H1 (cell line): ENCODE data around the gene FARP2. TPM values are rescaled to one million over a fixed set of nuclear protein-coding genes. Genes with fewer than 3 reads are reported as not detected.
A peak's percentile ranks its signal among the peaks of the same experiment; 100 is the strongest.

ENCODE experiments used
- CTCF ChIA-PET: fragments of 300-600 bp; sonication (Branson Sonifier 250); formaldehyde crosslinking; loops from one replicate; lab custom pipeline; 2021; ENCODE audit not compliant: partially characterized antibody; lab: Charles Lee
- POLR2A ChIA-PET: fragments of 300-600 bp; sonication (Branson Sonifier 250); formaldehyde crosslinking; loops from one replicate; lab custom pipeline; 2021; ENCODE audit warnings: inconsistent platforms; ENCODE audit not compliant: partially characterized antibody; lab: Charles Lee
- DNase-seq, 2 experiments: peaks; one replicate each; pipeline versions ENCODE4 v3.0.0 to v3.0.0-alpha.2; 2010 to 2022; ENCODE audit warnings: low spot score in 2 of 2, low read depth in 1 of 2, mixed read lengths in 1 of 2
- FAIRE-seq: peaks from 2 replicates; lab custom pipeline; 2011; peaks lifted over from hg19 to GRCh38; lab: Jason Lieb, UNC
- H2AFZ ChIP-seq: 2 replicates; pipeline ENCODE4 v1.8.1; 2012; ENCODE audit warnings: low read length, inconsistent platforms
- H2AK5ac ChIP-seq: 2 replicates; pipeline ENCODE4 v1.6.1; 2013; ENCODE audit warnings: low read depth, low read length
- H2BK120ac ChIP-seq: replicated peaks from 2 replicates; pipeline ENCODE3; 2013; ENCODE audit warnings: low read depth, low read length, inconsistent platforms
- H2BK12ac ChIP-seq: 2 replicates; pipeline ENCODE4 v1.6.1; 2013; ENCODE audit warnings: low read depth, low read length
- H2BK15ac ChIP-seq: 2 replicates; pipeline ENCODE4 v1.6.1; 2013; ENCODE audit warnings: low read length
- H2BK20ac ChIP-seq: 2 replicates; pipeline ENCODE4 v1.6.1; 2013; ENCODE audit warnings: low read length
- H2BK5ac ChIP-seq: 2 replicates; pipeline ENCODE4 v1.6.1; 2013; ENCODE audit warnings: low read depth, low read length
- H3K14ac ChIP-seq: 2 replicates; pipeline ENCODE4 v1.6.1; 2013; ENCODE audit warnings: inconsistent platforms; ENCODE audit not compliant: insufficient read length
- H3K18ac ChIP-seq: 2 replicates; pipeline ENCODE4 v1.6.1; 2013; ENCODE audit warnings: low read length; ENCODE audit errors: extremely low read depth
- H3K23ac ChIP-seq: 2 replicates; pipeline ENCODE4 v1.6.1; 2013; ENCODE audit warnings: inconsistent platforms; ENCODE audit not compliant: insufficient read length
- H3K23me2 ChIP-seq: 2 replicates; pipeline ENCODE4 v1.6.1; 2013; ENCODE audit warnings: low read depth, low read length
- H3K27ac ChIP-seq: 2 replicates; pipeline ENCODE4 v1.6.1; 2011; ENCODE audit warnings: low read depth, low read length, inconsistent platforms
- H3K27me3 ChIP-seq, 4 experiments: replicated peaks in 1 of 4; 1 replicate in 1 of 4; 2 replicates in 3 of 4; pipeline versions ENCODE4 v1.6.1 to v1.8.1; 2011 to 2013; ENCODE audit warnings: low read length in 3 of 4, mild to moderate bottlenecking in 3 of 4, inconsistent platforms in 2 of 4, mixed read lengths in 2 of 4, moderate library complexity in 1 of 4; ENCODE audit not compliant: control insufficient read depth in 3 of 4, insufficient read depth in 3 of 4; ENCODE audit errors: extremely low read depth in 1 of 4
- H3K36me3 ChIP-seq, 4 experiments: 2 replicates each; pipeline versions ENCODE4 v1.6.1 to v1.8.1; 2011 to 2013; ENCODE audit warnings: mild to moderate bottlenecking in 4 of 4, low read length in 3 of 4, moderate library complexity in 2 of 4, control low read depth in 1 of 4, inconsistent platforms in 1 of 4; ENCODE audit not compliant: insufficient read depth in 4 of 4, control insufficient read depth in 2 of 4
- H3K4ac ChIP-seq: replicated peaks from 2 replicates; pipeline ENCODE3; 2013; ENCODE audit warnings: low read length, low read depth, mixed read lengths, inconsistent platforms; ENCODE audit not compliant: insufficient read length
- H3K4me1 ChIP-seq, 4 experiments: replicated peaks in 1 of 4; 1 replicate in 1 of 4; 2 replicates in 3 of 4; pipeline versions ENCODE4 v1.6.1 to v1.8.1; 2011 to 2013; ENCODE audit warnings: low read length in 3 of 4, inconsistent platforms in 2 of 4, mixed read lengths in 1 of 4; ENCODE audit not compliant: insufficient read depth in 4 of 4, control insufficient read depth in 3 of 4
- H3K4me2 ChIP-seq, 2 experiments: 2 replicates each; pipeline versions ENCODE4 v1.6.1 to v1.8.1; 2011 to 2013; ENCODE audit warnings: low read depth in 2 of 2, low read length in 2 of 2, control low read depth in 1 of 2, inconsistent platforms in 1 of 2, mild to moderate bottlenecking in 1 of 2; ENCODE audit not compliant: insufficient read depth in 1 of 2
- H3K4me3 ChIP-seq, 4 experiments: fragments of 200-600, 300-600 bp in 1 of 4; sonication (generic), shearing (Covaris generic), sonication (Bioruptor Twin) in 1 of 4; 2 replicates each; pipeline versions ENCODE4 v1.5.1 to v1.8.1; 2011 to 2016; ENCODE audit warnings: low read length in 4 of 4, low read depth in 3 of 4, control low read depth in 2 of 4, inconsistent platforms in 2 of 4, mild to moderate bottlenecking in 2 of 4, mixed read lengths in 1 of 4, moderate library complexity in 1 of 4; ENCODE audit not compliant: insufficient read depth in 2 of 4; ENCODE audit errors: extremely low read depth in 1 of 4
- H3K56ac ChIP-seq: replicated peaks from 2 replicates; pipeline ENCODE3; 2013; ENCODE audit warnings: low read depth, mild to moderate bottlenecking, mixed read lengths, low read length, inconsistent platforms; ENCODE audit not compliant: insufficient read length
- H3K79me1 ChIP-seq: 2 replicates; pipeline ENCODE4 v1.6.1; 2013; ENCODE audit warnings: low read depth, low read length, control low read depth
- H3K79me2 ChIP-seq, 2 experiments: 2 replicates each; pipeline versions ENCODE4 v1.6.1 to v1.8.1; 2012 to 2013; ENCODE audit warnings: low read length in 2 of 2, mild to moderate bottlenecking in 2 of 2, inconsistent platforms in 1 of 2; ENCODE audit not compliant: insufficient read depth in 2 of 2, control insufficient read depth in 1 of 2
- H3K9ac ChIP-seq, 4 experiments: replicated peaks in 1 of 4; 1 replicate in 1 of 4; 2 replicates in 3 of 4; pipeline versions ENCODE4 v1.6.1 to v1.8.1; 2011 to 2013; ENCODE audit warnings: low read depth in 3 of 4, low read length in 3 of 4, control low read depth in 2 of 4, mild to moderate bottlenecking in 2 of 4, moderate library complexity in 2 of 4, inconsistent platforms in 1 of 4; ENCODE audit errors: extremely low read depth in 1 of 4
- H3K9me3 ChIP-seq, 2 experiments: 2 replicates each; pipeline versions ENCODE4 v1.6.1 to v1.8.1; 2012 to 2013; ENCODE audit warnings: mild to moderate bottlenecking in 2 of 2, moderate library complexity in 2 of 2, control low read depth in 1 of 2, inconsistent platforms in 1 of 2, low read depth in 1 of 2, low read length in 1 of 2, mixed read lengths in 1 of 2; ENCODE audit not compliant: insufficient read depth in 2 of 2
- H4K20me1 ChIP-seq, 2 experiments: replicated peaks in 1 of 2; 2 replicates each; pipeline versions ENCODE3 to v1.8.1; 2011 to 2013; ENCODE audit warnings: inconsistent platforms in 2 of 2, low read length in 2 of 2, mild to moderate bottlenecking in 1 of 2; ENCODE audit not compliant: insufficient read depth in 2 of 2, control insufficient read depth in 1 of 2
- H4K5ac ChIP-seq: 2 replicates; pipeline ENCODE4 v1.6.1; 2013; ENCODE audit warnings: low read length, low read depth, mixed read lengths, inconsistent platforms; ENCODE audit not compliant: insufficient read length
- H4K8ac ChIP-seq: 2 replicates; pipeline ENCODE4 v1.8.0; 2013; ENCODE audit warnings: mild to moderate bottlenecking, moderate library complexity, low read length, inconsistent platforms; ENCODE audit not compliant: insufficient read depth; ENCODE audit errors: extremely low read depth
- H4K91ac ChIP-seq: replicated peaks from 2 replicates; pipeline ENCODE3; 2013; ENCODE audit warnings: low read length, mixed read lengths, inconsistent platforms; ENCODE audit not compliant: insufficient read length
- ATF2 ChIP-seq: IDR thresholded peaks from 2 replicates; pipeline ENCODE4 v1.6.1; 2012; ENCODE audit warnings: low read length, inconsistent platforms
- CREB1 ChIP-seq: IDR thresholded peaks from 2 replicates; pipeline ENCODE4 v1.6.1; 2012; ENCODE audit warnings: inconsistent platforms
- EGR1 ChIP-seq: IDR thresholded peaks from 2 replicates; pipeline ENCODE4 v1.6.1; 2011; ENCODE audit warnings: low read depth, low read length, borderline replicate concordance
- EP300 ChIP-seq, 2 experiments: IDR thresholded peaks; 1 replicate in 1 of 2; 2 replicates in 1 of 2; pipeline ENCODE4 v1.6.1; 2011 to 2012; ENCODE audit warnings: low read depth in 2 of 2, low read length in 2 of 2, mild to moderate bottlenecking in 2 of 2, borderline replicate concordance in 1 of 2, inconsistent platforms in 1 of 2, moderate library complexity in 1 of 2
- PHF8 ChIP-seq: fragments of 200-600 bp; sonication (generic); conservative IDR thresholded peaks from 2 replicates; pipeline ENCODE4 v1.7.1; 2012; ENCODE audit warnings: low read depth, mild to moderate bottlenecking, inconsistent platforms, low read length, moderate library complexity
- RBBP5 ChIP-seq: IDR thresholded peaks from 2 replicates; pipeline ENCODE4 v1.7.1; 2012; ENCODE audit warnings: low read depth, mild to moderate bottlenecking, inconsistent platforms, low read length, moderate library complexity, borderline replicate concordance
- WGBS, 2 experiments: shearing (Covaris generic) in 1 of 2; methylation state at CpG; one replicate each; pipeline versions ENCODE4 v1.1.6 to v1.1.7; 2013 to 2015; ENCODE audit warnings: low lambda C conversion rate in 2 of 2, mixed read lengths in 2 of 2, inconsistent platforms in 1 of 2, low coverage in 1 of 2, missing lambda C conversion rate in 1 of 2; ENCODE audit not compliant: insufficient replicate concordance in 2 of 2, insufficient coverage in 1 of 2, insufficient read length in 1 of 2; ENCODE audit errors: extremely low coverage in 1 of 2, missing lambda C conversion rate in 1 of 2; 5-methylcytosine and 5-hydroxymethylcytosine counted together
- polyA plus RNA-seq, 7 experiments: library from polyadenylated mRNA; depleted of rRNA in 3 of 7; stranded (reverse) in 5 of 7; unstranded in 2 of 7; fragments of >200 nt in 5 of 7; fragments of 200-250 nt in 2 of 7; gene quantifications; 1 replicate in 5 of 7; 2 replicates in 1 of 7; 4 replicates in 1 of 7; pipeline versions ENCODE4 v1.2.1 to v1.2.3, GENCODE V29; 2011 to 2013; ENCODE audit warnings: missing spikeins in 2 of 7, mixed read lengths in 2 of 7
- total RNA-seq: library from RNA; stranded (reverse); fragmentation: NEBNext Ultra II Directional; extraction: Animal tissue kit (Norgen Biotek cat#: 25700); gene quantifications from 2 replicates; pipeline ENCODE4 v1.2.1, GENCODE V29; 2021

FARP2 gene
- total and polyA plus RNA-seq, 2 of the 8 experiments (the other 6 are each of a cell fraction or from before 2014, with no cell fraction given): 12.4 to 33.4 TPM

- Histone ChIP-seq H2AFZ (no peak overlapping the region), H4K5ac (no peak overlapping the region), H3K23ac (no peak overlapping the region), H3K4me3 (peak overlapping the region; percentile 66 to 85 (median 74)), H4K8ac (no peak overlapping the region), H3K23me2 (peaks cover 9% of the 10 kb centered on the region), H4K91ac (no peak overlapping the region), H2BK5ac (no peak overlapping the region), H2AK5ac (no peak overlapping the region), H3K36me3 (peaks cover under 1 to 24% (median 14%) of the 10 kb centered on the region in 4 experiments; a peak in 6 of 8 replicates), H3K27ac (no peak overlapping the region), H3K27me3 (no peaks in the 10 kb centered on the region), H2BK15ac (no peak overlapping the region), H3K79me1 (peaks cover 7% of the 10 kb centered on the region; the same call in 1 of the 2 replicates), H3K79me2 (peaks cover 0 to 46% of the 10 kb centered on the region in 2 experiments; a peak in 3 of 4 replicates), H4K20me1 (peaks cover 5 to 10% of the 10 kb centered on the region in 2 experiments), H3K56ac (no peak overlapping the region), H2BK20ac (no peak overlapping the region), H2BK120ac (no peak overlapping the region), H3K9me3 (no peaks in the 10 kb centered on the region), H3K4me1 (peaks cover 1 to 10% (median 7%) of the 10 kb centered on the region in 4 experiments; a peak in 6 of 7 replicates), H3K9ac (peak overlapping the region in 3 of 4 experiments; percentile 49 to 57 (median 52); a peak in 4 of 7 replicates), H3K4me2 (peak overlapping the region; percentile 75 to 82), H3K14ac (no peak overlapping the region), H3K4ac (no peak overlapping the region), H2BK12ac (no peak overlapping the region), H3K18ac (no peak overlapping the region)
- no peak for FAIRE-seq
- TF ChIP-seq CREB1 (no peak), EGR1 (no peak), PHF8 (no peak), RBBP5 (no peak), EP300 (IDR thresholded peaks at IDR 0.05; ENCODE audit: borderline replicate concordance in 1 of 2, low read depth in 2 of 2, low read length in 2 of 2) (no peak), ATF2 (no peak)
- 57% methylated on average over 5 of the region's 5 CpGs; no CpG with 5 or more reads in 1 of the 2 experiments for WGBS, 2 experiments
- POLR2A ChIA-PET: interaction anchor here (1.4 to 1.7 kb wide), 2 partner anchors 15 to 42 kb away, joined by 6 to 7 read pairs; partner anchors contain the start of genes HDLBP and SEPTIN2
- DNase-seq: no peak
- CTCF ChIA-PET: no interaction called here
Observed at GRCh38 chr2:241356871-241357260, 781 bp downstream of the FARP2 start.
